Fibroblast of skin of right biceps (primary cell): ENCODE results near the gene CDPF1.

Experiments
- DNase-seq: peaks from one replicate; pipeline ENCODE4 v3.0.0-alpha.2; 2013

CDPF1 gene

GRCh38 chr22:46256358-46256958, 6.4 kb upstream of the CDPF1 start:
- peak; percentile 26 for DNase-seq

- no peak for DNase-seq
Observed at GRCh38 chr22:46251816-46252380, 1.8 kb upstream of the CDPF1 start.

- DNase-seq: no peak
Observed at GRCh38 chr22:46251266-46251665, 1.2 kb upstream of the CDPF1 start.

GRCh38 chr22:46250783-46251125, 661 bp upstream of the CDPF1 start:
- DNase-seq: no peak

- no peak for DNase-seq
Observed at GRCh38 chr22:46247443-46247975, 2.6 kb downstream of the CDPF1 start.

- no peak for DNase-seq
Observed at GRCh38 chr22:46246178-46246577, 3.9 kb downstream of the CDPF1 start.

- no peak for DNase-seq
Observed at GRCh38 chr22:46245511-46245910, 4.6 kb downstream of the CDPF1 start.

- no peak for DNase-seq
Observed at GRCh38 chr22:46244771-46245170, 5.3 kb downstream of the CDPF1 start.

GRCh38 chr22:46242076-46242475, 8.0 kb downstream of the CDPF1 start:
- no peak for DNase-seq

GRCh38 chr22:46241396-46242007, 8.6 kb downstream of the CDPF1 start:
- no peak for DNase-seq

GRCh38 chr22:46240907-46241306, 9.2 kb downstream of the CDPF1 start:
- no peak for DNase-seq

GRCh38 chr22:46240506-46240905, 9.6 kb downstream of the CDPF1 start:
- DNase-seq: no peak

- DNase-seq: no peak
Observed at GRCh38 chr22:46240073-46240472, 10.0 kb downstream of the CDPF1 start.

- DNase-seq: no peak
Observed at GRCh38 chr22:46239261-46240048, 10.6 kb downstream of the CDPF1 start.

- no peak for DNase-seq
Observed at GRCh38 chr22:46238541-46238940, 11.6 kb downstream of the CDPF1 start.

- no peak for DNase-seq
Observed at GRCh38 chr22:46237453-46238124, 12.5 kb downstream of the CDPF1 start.

- DNase-seq: no peak
Observed at GRCh38 chr22:46234969-46235368, 15.1 kb downstream of the CDPF1 start.

GRCh38 chr22:46233231-46233630, 16.9 kb downstream of the CDPF1 start:
- no peak for DNase-seq

GRCh38 chr22:46230262-46230901, 19.7 kb downstream of the CDPF1 start:
- DNase-seq: no peak

- DNase-seq: no peak
Observed at GRCh38 chr22:46229701-46230100, 20.4 kb downstream of the CDPF1 start.

GRCh38 chr22:46226577-46226976, 23.5 kb downstream of the CDPF1 start:
- DNase-seq: no peak

- no peak for DNase-seq
Observed at GRCh38 chr22:46225631-46226030, 24.5 kb downstream of the CDPF1 start.

- no peak for DNase-seq
Observed at GRCh38 chr22:46224898-46225290, 25.2 kb downstream of the CDPF1 start.
